ENCODE results near the gene RCE1.
A peak's percentile ranks its signal among the peaks of the same experiment; 100 is the strongest.
"Not testable (repeated sequence)": the region's sequence is repeated elsewhere in the genome, so short reads cannot be mapped to it uniquely, and the experiment has no call there.

RCE1 gene, protein sequence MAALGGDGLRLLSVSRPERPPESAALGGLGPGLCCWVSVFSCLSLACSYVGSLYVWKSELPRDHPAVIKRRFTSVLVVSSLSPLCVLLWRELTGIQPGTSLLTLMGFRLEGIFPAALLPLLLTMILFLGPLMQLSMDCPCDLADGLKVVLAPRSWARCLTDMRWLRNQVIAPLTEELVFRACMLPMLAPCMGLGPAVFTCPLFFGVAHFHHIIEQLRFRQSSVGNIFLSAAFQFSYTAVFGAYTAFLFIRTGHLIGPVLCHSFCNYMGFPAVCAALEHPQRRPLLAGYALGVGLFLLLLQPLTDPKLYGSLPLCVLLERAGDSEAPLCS

GRCh38 chr11:66842896-66843775, at the start of gene RCE1:
TSS of gene RCE1 (plus strand) at chr11:66843441. CDS start at chr11:66843456, 15 bp downstream.
- peak; percentile 75 for DNase-seq

- not testable (repeated sequence) for DNase-seq
Measured at GRCh38 chr11:66799815-66800214, 43.4 kb upstream of the RCE1 start.

DNA sequence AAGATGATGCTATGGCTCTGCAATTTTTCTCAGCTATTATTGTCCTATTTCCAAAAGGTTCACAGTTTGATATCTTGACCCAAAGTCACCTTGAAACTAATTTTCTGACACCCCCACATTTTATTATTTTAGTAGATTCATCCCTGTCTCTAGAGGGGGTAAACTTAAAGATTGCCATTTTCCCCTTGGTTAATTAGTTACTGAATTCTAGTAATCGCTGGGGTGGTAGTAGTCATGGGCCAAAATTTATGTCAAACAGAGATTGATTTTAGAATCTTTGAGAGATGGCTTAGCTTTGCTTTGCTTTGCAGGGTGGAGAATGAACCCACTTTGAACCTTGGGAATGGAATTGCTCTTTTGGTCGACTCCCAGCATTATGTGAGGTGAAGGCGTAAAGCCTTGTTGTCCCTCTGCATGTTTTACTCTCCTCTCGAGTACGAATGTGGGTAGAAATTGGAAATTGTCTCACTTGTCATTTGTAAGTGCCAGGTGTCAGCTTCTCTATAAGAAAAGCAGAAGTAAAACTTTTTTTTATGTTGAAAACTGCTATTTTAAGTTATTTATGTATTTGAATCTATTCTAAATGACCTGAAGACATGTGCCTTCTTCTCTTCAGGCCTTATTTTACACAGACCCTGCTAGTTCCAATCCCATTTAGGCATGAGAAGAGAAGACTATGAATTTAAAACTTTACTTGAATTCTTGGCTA, 42.4 kb upstream of the RCE1 start:
- DNase-seq, result no peak

DNA sequence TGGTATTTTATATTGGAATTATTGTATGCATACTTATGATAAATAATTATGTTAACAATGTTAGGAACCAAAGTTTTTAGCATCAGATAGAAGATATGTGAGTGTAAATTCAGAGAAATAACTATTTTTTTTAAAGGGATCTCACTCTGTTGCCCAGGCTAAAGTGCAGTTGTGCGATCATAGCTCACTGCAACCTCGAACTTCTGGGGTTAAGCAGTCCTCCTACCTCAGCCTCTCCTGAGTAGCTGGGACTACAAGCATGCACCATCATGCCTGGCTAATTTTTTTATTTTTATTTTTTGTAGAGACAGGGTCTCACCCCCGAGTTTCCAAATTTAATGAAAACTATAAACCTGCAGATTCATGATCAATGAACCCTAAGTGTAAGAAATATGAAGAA, 33.6 kb upstream of the RCE1 start:
- DNase-seq, result no peak

DNA sequence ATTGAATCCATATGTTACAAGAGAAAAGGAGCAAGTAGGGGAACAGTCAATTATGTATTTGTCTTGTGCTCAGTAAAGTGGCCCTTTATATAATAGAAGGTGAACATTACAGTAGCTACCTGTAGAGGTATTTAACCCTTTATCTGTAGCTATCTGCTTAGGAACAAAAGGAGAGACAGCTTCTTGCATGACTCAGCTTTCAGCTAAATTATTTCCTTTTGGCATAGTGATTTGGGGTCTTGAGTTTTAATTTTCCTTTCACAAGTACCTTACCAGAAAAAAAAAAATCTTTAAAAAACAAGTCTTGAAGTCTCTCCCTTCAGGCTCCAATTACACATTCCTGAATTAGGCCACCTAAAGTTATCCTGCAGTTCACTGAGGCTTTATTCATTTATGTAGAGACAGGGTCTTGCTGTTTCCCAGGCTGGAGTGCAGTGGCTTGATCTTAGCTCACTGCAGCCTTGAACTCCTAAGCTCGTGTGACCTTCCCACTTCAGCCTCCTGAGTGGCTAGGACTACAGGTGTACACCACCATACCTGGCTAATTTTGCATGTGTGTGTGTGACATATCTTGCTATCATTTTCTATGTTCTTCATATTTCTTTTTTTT, 32.6 kb upstream of the RCE1 start:
- no peak for DNase-seq

DNA sequence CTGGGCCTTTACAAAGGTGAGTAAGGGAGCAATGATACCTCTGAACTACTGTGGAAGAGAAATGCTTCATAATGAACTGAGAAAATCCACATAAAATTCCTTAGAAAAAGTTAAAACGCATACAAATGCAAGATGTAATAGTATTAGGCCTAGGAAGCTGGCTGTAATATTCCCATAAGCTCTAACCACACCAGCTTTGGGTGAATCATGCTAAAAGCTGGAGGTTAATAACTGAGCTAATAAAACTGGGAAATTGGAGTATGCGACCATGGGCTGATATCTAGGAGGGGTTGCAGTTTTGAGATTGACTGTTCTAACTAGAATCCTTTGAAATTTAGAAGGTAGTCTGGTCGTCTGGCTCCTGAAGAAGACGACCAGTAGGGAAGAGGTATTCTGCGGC, 28.6 kb upstream of the RCE1 start:
- no peak for DNase-seq

- no peak for DNase-seq
Measured at GRCh38 chr11:66815646-66816045, 27.6 kb upstream of the RCE1 start.

- DNase-seq, result no peak
Measured at GRCh38 chr11:66818231-66818955, 24.8 kb upstream of the RCE1 start.

- DNase-seq, result no peak
Measured at GRCh38 chr11:66820381-66820780, 22.9 kb upstream of the RCE1 start.

DNA sequence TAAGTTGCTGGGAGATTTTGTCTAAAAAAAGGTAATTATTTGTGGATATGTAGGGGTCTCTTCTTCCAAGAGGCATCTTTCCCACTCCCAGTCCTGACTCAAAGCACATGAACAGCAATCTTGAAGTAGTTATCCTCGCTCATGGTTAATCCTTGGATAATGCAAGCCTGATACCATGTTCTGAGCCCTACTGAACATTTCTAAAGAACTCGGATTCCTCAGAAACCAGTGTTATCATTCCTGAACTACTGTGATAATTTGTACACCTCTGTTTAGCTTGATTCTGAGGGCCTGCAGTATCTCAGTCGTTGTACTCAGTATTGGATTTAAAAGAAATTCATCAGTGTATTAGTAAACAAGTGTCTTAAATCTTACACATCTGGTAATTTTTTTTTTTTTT, 22.3 kb upstream of the RCE1 start:
- DNase-seq, result no peak

DNA sequence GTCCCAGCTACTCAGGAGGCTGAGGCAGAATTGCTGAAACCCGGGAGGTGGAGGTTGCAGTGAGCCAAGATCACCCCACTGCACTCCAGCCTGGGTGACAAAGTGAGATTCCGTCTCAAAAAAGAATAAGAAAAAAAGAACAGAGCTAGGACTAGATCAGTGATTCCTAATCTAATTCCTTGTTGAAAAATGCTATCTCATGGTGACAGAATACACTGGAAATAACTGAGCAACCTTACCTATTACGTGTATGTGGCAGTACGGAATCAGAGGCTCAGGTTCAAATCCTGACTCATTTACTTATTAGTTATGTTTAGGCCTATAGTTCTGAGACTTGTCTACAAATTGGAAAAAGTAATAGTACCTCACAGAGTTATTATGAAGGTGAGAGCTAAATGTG, 19.5 kb upstream of the RCE1 start:
- DNase-seq, result no peak

DNA sequence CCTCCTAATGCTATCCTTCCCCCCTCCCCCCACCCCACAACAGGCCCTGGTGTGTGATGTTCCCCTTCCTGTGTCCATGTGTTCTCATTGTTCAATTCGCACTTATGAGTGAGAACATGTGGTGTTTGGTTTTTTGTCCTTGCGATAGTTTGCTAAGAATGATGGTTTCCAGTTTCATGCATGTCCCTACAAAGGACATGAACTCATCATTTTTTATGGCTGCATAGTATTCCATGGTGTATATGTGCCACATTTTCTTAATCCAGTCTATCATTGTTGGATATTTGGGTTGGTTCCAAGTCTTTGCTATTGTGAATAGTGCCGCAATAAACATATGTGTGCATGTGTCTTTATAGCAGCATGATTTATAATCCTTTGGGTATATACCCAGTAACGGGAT, 18.7 kb upstream of the RCE1 start:
- DNase-seq, result not testable (repeated sequence)

DNA sequence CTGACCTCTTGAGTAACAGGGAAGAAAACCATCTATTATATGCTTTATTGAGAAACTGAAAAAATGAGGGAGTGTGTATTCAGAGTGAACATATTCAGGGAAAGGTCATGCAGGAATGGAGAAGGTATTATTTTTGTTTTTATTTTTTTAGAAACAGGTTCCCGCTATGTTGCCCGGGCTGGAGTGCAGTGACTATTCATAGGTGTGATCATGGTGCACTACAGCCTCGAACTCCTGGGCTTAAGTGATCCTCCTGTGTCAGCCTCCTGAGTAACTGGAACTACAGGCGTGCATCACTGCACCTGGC, 8.7 kb upstream of the RCE1 start:
- DNase-seq, result no peak

DNA sequence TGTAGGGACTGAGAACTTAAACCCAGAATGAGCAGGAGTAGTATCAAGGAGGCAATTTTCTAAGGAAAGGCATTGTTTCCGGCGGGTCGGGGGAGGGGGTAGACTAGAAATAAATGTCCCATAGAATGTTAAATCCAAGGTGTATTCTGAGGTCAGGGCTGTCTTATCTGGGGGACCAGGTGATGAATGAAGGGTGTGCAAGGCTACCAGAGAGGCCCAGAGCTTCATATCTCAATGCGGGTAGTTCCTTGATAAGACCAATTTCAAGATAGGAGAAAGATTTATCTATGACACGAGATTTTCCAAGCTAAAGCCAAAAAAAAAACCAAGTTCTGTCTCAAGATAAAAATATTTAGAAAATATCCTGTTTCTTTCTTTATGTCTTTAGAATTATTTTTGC, 8.3 kb upstream of the RCE1 start:
- DNase-seq, result no peak

DNA sequence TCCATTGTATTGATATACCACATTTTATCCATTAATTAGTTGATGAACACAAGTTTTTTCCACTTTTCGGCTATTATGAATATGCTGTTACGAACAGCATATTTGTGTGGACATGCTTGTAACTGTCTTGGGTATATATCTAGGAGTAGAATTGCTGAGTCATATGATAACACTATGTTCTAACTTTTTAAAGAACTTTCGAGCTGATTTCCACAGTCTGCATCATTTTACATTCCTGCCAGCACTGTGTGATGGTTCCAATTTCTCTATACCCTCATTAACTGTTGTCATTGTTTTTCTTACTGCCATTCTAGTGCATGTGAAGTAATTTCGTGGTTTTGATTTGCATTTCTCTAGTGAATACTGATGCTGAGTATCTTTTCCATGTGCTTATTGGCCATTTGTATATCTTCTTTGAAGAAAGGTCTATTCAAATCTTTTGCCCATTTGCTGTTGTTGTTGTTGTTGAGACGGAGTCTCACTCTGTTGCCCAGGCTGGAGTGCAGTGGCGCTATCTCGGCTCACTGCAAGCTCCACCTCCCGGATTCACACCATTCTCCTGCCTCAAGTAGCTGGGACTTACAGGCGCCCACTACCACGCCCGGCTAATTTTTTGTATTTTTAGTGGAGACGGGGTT, 7.4 kb upstream of the RCE1 start:
- no peak for DNase-seq

DNA sequence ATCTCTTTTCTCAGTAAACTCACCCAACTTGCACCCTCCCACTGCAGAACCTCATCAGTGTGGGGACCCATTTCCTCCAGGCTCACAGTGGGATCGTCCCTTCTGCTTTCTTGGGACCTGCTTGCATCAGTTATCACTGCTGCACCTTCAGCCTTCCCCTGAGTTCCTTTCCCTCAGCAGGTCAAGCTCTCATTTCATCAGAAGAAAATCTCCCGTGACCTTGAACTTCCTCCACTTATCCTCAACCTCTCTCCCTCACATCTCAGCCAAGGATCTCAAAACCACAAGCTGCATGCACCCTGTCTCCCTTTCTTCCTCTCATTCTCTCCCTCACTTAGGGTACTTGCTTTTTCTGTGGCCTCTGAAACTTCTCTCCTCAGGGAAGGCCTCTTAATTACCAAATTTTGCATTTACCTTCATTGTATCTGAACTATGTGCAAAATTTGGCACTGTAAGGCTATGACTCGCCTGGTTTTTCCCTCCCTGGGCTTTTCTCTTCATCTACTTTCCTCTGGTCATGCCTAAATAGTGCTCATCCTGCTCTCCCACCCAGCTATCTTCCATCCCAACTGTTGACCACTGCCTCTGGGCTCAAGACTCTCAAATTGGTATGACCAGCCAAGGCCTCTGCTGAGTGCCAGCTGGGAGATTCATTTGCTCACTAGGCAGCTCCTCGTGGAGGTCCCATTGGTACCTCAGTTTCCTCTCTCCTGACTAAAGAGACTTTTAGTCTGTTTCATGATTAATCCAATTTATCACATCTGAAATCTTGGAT, 2.7 kb upstream of the RCE1 start:
- no peak for DNase-seq

GRCh38 chr11:66841861-66842260, 1.4 kb upstream of the RCE1 start:
- no peak for DNase-seq

GRCh38 chr11:66842501-66842895, 743 bp upstream of the RCE1 start:
- DNase-seq, result no peak

GRCh38 chr11:66843776-66844495, 695 bp downstream of the RCE1 start:
- DNase-seq, result no peak

- DNase-seq, result no peak
Measured at GRCh38 chr11:66844496-66845142, 1.4 kb downstream of the RCE1 start.

All from NCI-H1048 (cell line).